Neural cell (in vitro differentiated cells): ENCODE results near the gene MRPL53. TPM values are rescaled to one million over a fixed set of nuclear protein-coding genes. Genes with fewer than 3 reads are reported as not detected.

Source experiments
- H2AFZ ChIP-seq: fragments of 200-600, 300-800 bp; sonication (generic), shearing (Covaris generic); 2 replicates; pipeline ENCODE4 v1.6.0; 2014; ENCODE audit warnings: low read depth, mild to moderate bottlenecking, antibody characterized with exemption, low read length, moderate library complexity
- H3F3A ChIP-seq: fragments of 200-600 bp; shearing (Covaris generic); 2 replicates; pipeline ENCODE4 v1.6.1; 2016; ENCODE audit warnings: mild to moderate bottlenecking, moderate library complexity, mixed read lengths, antibody characterized with exemption, low read length; ENCODE audit not compliant: insufficient read depth, poor library complexity, severe bottlenecking
- H3K27ac ChIP-seq: fragments of 200-600, 300-800 bp; sonication (generic), shearing (Covaris generic); 2 replicates; pipeline ENCODE4 v1.5.1; 2014; ENCODE audit warnings: mild to moderate bottlenecking, low read length, moderate library complexity
- H3K27me3 ChIP-seq: fragments of 300-800, 200-600 bp; sonication (generic), shearing (Covaris generic); 2 replicates; pipeline ENCODE4 v1.6.0; 2014; ENCODE audit warnings: mild to moderate bottlenecking, low read depth, low read length, moderate library complexity; ENCODE audit not compliant: insufficient read depth
- H3K36me3 ChIP-seq: fragments of 300-800, 200-600 bp; sonication (generic), shearing (Covaris generic); 2 replicates; pipeline ENCODE4 v1.5.1; 2014; ENCODE audit warnings: mild to moderate bottlenecking, antibody characterized with exemption, low read length, moderate library complexity; ENCODE audit not compliant: insufficient read depth
- H3K4me2 ChIP-seq: fragments of 300-800, 200-600 bp; sonication (generic), shearing (Covaris generic); 2 replicates; pipeline ENCODE4 v1.6.0; 2014; ENCODE audit warnings: mild to moderate bottlenecking, low read length
- H3K4me3 ChIP-seq: fragments of 300-800, 200-600 bp; sonication (generic), shearing (Covaris generic); 2 replicates; pipeline ENCODE4 v1.5.1; 2014; ENCODE audit warnings: mild to moderate bottlenecking, low read length, moderate library complexity
- H3K79me2 ChIP-seq: fragments of 200-600 bp; shearing (Covaris generic); replicated peaks from 2 replicates; pipeline ENCODE4 v1.6.0; 2014; ENCODE audit warnings: mild to moderate bottlenecking, low read length, moderate library complexity; ENCODE audit not compliant: insufficient read depth
- H3K9ac ChIP-seq: fragments of 300-800, 200-600 bp; sonication (generic), shearing (Covaris generic); 2 replicates; pipeline ENCODE4 v1.6.1; 2016; ENCODE audit warnings: mild to moderate bottlenecking, low read length, mixed read lengths
- H3K9me2 ChIP-seq: fragments of 200-600 bp; shearing (Covaris generic); 2 replicates; pipeline ENCODE4 v1.6.1; 2016; ENCODE audit warnings: mild to moderate bottlenecking, low read length, mixed read lengths; ENCODE audit not compliant: insufficient read depth
- H3K9me3 ChIP-seq: fragments of 200-600, 300-800 bp; sonication (generic), shearing (Covaris generic); 2 replicates; pipeline ENCODE4 v1.6.1; 2016; ENCODE audit warnings: mild to moderate bottlenecking, mixed run types, low read length, moderate library complexity, mixed read lengths
- H4K20me1 ChIP-seq: fragments of 200-600 bp; shearing (Covaris generic); 2 replicates; pipeline ENCODE4 v1.6.1; 2016; ENCODE audit warnings: mild to moderate bottlenecking, mixed run types; ENCODE audit not compliant: insufficient read depth
- EP300 ChIP-seq: fragments of 450-650 bp; conservative IDR thresholded peaks from 2 replicates; pipeline ENCODE4 v1.6.1; 2014; ENCODE audit warnings: antibody characterized with exemption, mild to moderate bottlenecking, moderate library complexity; ENCODE audit not compliant: poor library complexity, severe bottlenecking
- EZH2 ChIP-seq: fragments of 200-600, 300-800 bp; shearing (Covaris generic), sonication (generic); IDR thresholded peaks from 2 replicates; pipeline ENCODE4 v1.6.1; 2014; ENCODE audit warnings: antibody characterized with exemption, low read length, borderline replicate concordance, mild to moderate bottlenecking; ENCODE audit not compliant: insufficient read depth, poor library complexity, severe bottlenecking
- MXI1 ChIP-seq: fragments of 450-650 bp; conservative IDR thresholded peaks from 2 replicates; pipeline ENCODE4 v1.6.1; 2014; ENCODE audit warnings: antibody characterized with exemption, mild to moderate bottlenecking; ENCODE audit not compliant: poor library complexity, severe bottlenecking
- POLR2AphosphoS5 ChIP-seq: IDR thresholded peaks from 2 replicates; pipeline ENCODE4 v1.6.1; 2012
- RAD21 ChIP-seq: fragments of 450-650 bp; conservative IDR thresholded peaks from 2 replicates; pipeline ENCODE4 v1.6.1; 2014; ENCODE audit warnings: antibody characterized with exemption, mild to moderate bottlenecking, moderate library complexity
- REST ChIP-seq: IDR thresholded peaks from 2 replicates; pipeline ENCODE4 v1.6.1; 2012; ENCODE audit warnings: borderline replicate concordance
- SMC3 ChIP-seq: fragments of 450-650 bp; conservative IDR thresholded peaks from 2 replicates; pipeline ENCODE4 v1.6.1; 2014; ENCODE audit warnings: antibody characterized with exemption, mild to moderate bottlenecking, moderate library complexity; ENCODE audit not compliant: poor library complexity
- TAF1 ChIP-seq: IDR thresholded peaks from 2 replicates; pipeline ENCODE4 v1.6.1; 2012; ENCODE audit warnings: low read depth
- polyA plus RNA-seq: library from polyadenylated mRNA; depleted of rRNA; stranded (reverse); fragments of >200 nt; gene quantifications from 2 replicates; pipeline ENCODE4 v1.2.3, GENCODE V29; 2014
- TF ChIP-seq, protein P1 (sequence below): fragments of 450-650 bp; IDR thresholded peaks from 2 replicates; pipeline ENCODE4 v1.5.1; 2014; ENCODE audit warnings: antibody characterized with exemption, mild to moderate bottlenecking, moderate library complexity; ENCODE audit not compliant: poor library complexity, severe bottlenecking

MRPL53 gene
- polyA plus RNA-seq, 1 donor from 2014 or later = 28.0 TPM

DNA sequence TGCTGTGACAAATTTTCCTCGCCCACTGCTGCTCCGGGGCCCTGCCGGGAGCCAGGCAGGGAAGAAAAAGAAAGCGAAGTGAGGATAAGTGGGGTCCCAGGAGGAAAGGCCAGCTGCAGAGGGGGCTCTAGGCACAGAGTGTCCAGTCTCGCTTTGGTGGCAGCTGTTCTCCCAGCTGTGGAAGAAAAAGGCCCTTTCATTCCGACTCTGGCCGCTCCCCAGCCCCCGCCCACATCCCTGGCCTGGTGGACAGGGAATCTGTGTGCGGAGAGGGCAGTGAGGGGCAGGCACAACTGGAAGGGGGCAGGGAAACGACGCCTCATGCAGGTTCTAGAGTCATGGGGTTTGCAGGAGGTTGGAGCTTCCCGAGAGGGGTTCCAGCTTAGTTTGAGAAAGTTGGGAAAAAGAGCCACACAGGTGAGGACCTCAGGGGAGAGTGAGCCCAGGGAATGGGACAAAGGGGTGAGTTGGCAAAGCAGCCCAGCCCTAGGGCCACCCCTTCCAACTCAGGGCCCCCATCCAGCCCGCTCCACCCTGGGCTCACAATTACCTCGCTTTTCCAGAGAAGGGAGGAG lies 32.6 kb downstream of the MRPL53 start:
- no peaks in the 10 kb centered on the region for H3F3A ChIP-seq
- H3K9me3 ChIP-seq = no peaks in the 10 kb centered on the region
- no peaks in the 10 kb centered on the region for H3K9me2 ChIP-seq
- no peaks in the 10 kb centered on the region for H3K79me2 ChIP-seq
- peak overlapping the region; percentile 57 for H3K4me3 ChIP-seq
- H4K20me1 ChIP-seq = no peaks in the 10 kb centered on the region
- H3K27ac ChIP-seq = no peak overlapping the region
- H3K27me3 ChIP-seq = peaks cover 29% of the 10 kb centered on the region
- H3K9ac ChIP-seq = peak overlapping the region; percentile 45
- H2AFZ ChIP-seq = no peak overlapping the region
- H3K36me3 ChIP-seq = no peaks in the 10 kb centered on the region
- no peak overlapping the region for H3K4me2 ChIP-seq
- TF ChIP-seq REST (no peak), EP300 (no peak), RAD21 (no peak), MXI1 (no peak), EZH2 (no peak), SMC3 (no peak), TAF1 (no peak), POLR2AphosphoS5 (no peak)
- TF ChIP-seq, protein P1, sequence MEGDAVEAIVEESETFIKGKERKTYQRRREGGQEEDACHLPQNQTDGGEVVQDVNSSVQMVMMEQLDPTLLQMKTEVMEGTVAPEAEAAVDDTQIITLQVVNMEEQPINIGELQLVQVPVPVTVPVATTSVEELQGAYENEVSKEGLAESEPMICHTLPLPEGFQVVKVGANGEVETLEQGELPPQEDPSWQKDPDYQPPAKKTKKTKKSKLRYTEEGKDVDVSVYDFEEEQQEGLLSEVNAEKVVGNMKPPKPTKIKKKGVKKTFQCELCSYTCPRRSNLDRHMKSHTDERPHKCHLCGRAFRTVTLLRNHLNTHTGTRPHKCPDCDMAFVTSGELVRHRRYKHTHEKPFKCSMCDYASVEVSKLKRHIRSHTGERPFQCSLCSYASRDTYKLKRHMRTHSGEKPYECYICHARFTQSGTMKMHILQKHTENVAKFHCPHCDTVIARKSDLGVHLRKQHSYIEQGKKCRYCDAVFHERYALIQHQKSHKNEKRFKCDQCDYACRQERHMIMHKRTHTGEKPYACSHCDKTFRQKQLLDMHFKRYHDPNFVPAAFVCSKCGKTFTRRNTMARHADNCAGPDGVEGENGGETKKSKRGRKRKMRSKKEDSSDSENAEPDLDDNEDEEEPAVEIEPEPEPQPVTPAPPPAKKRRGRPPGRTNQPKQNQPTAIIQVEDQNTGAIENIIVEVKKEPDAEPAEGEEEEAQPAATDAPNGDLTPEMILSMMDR = no peak

- Histone ChIP-seq H3K4me2 (no peak overlapping the region), H3K27ac (no peak overlapping the region), H3K4me3 (peak overlapping the region; percentile 57), H2AFZ (no peak overlapping the region), H3K79me2 (no peaks in the 10 kb centered on the region), H3K9me2 (no peaks in the 10 kb centered on the region), H3K36me3 (no peaks in the 10 kb centered on the region), H3K27me3 (peaks cover 29% of the 10 kb centered on the region), H4K20me1 (no peaks in the 10 kb centered on the region), H3F3A (no peaks in the 10 kb centered on the region), H3K9ac (peak overlapping the region; percentile 45), H3K9me3 (no peaks in the 10 kb centered on the region)
- no peak for TF ChIP-seq EZH2
- TF ChIP-seq POLR2AphosphoS5 = no peak
- TF ChIP-seq, protein P1 = no peak
- TF ChIP-seq RAD21 = no peak
- TF ChIP-seq REST = no peak
- no peak for TF ChIP-seq EP300
- TF ChIP-seq SMC3 = no peak
- no peak for TF ChIP-seq TAF1
- no peak for TF ChIP-seq MXI1
These were observed 33.1 kb downstream of the MRPL53 start for GRCh38 chr2:74439373-74439772.
